Measurements from ENCODE around the gene SLC12A9.
"Not testable (repeated sequence)": the region's sequence is repeated elsewhere in the genome, so short reads cannot be mapped to it uniquely, and the experiment has no call there.

The SLC12A9 gene

DNA sequence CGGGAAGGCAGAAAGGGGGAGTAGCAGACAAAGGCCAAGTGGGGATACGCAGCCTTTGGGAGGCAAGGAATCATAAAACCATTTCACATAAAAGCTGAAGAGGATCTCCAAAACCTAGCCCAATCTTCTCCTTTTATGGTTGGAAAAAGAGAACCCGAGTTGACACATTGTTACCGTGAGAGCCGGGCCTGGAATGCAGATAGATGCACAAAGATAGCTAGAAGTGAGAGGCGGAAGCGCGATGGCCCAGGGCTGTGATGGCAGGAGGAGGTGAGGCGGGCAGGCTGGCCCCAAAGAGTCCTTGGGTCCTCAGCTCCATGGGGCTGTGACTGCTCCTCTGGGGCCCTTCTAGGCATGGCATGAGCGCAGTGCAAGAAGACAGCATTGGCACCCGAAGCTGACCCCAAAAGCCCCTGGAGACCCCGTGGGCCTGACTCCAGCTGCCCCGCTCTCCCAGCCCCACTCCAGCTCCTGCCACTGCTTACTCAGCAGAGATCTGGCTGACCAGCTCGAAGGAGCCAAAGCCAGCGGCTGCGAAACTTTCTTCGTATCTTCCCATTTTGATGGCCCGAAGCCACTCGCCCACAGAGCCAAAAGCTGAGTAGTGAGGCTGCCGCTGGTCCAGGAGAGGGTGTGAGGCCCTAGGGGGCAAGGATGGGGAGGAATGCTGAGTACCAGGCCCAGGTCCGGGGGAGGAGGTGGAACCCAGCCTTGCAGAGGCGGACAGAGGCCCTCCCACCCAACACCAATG lies 47.7 kb upstream of the SLC12A9 start:
- Histone ChIP-seq H3K36me3 (ENCODE audit: low read length) (no peaks in the 10 kb centered on the region), H4K20me1 (ENCODE audit: low read depth, low read length) (no peaks in the 10 kb centered on the region), H3K9ac (ENCODE audit: low read length) (no peak overlapping the region)

DNA sequence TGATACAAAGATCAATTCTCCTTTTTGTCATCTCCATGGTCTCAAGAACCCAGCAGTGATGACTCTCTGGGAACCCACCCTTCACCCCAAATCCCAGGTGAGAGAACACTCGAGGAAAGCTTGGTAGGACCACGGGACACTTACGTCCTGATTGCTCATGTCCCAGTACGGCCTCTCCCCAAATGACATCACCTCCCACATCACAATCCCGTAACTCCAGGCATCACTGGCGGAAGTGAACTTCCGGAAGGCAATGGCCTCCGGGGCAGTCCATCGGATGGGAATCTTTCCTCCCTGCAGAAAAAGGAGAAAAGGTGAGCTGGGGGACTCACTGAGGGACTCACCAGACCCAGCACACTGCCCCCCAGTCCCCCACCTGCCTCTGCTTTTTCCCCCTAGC lies 46.2 kb upstream of the SLC12A9 start:
- Histone ChIP-seq H4K20me1 (ENCODE audit: low read depth, low read length) (no peaks in the 10 kb centered on the region), H3K4me2 (ENCODE audit: low read depth, low read length, poor library complexity, severe bottlenecking) (no peak overlapping the region), H3K79me2 (ENCODE audit: insufficient read depth, low read length) (no peaks in the 10 kb centered on the region), H3K27ac (ENCODE audit: low read depth, low read length) (no peak overlapping the region), H3K9me3 (ENCODE audit: insufficient read depth, low read length) (no peaks in the 10 kb centered on the region), H2AFZ (ENCODE audit: low read depth, low read length, severe bottlenecking) (no peak overlapping the region), H3K27me3 (ENCODE audit: low read length) (no peaks in the 10 kb centered on the region), H3K4me3 (ENCODE audit: insufficient read depth, low read length, poor library complexity, severe bottlenecking) (no peak overlapping the region), H3K9me2 (replicated peaks; ENCODE audit: insufficient read depth, low read length) (no peaks in the 10 kb centered on the region), H3K9ac (ENCODE audit: low read length) (no peak overlapping the region), H3K36me3 (ENCODE audit: low read length) (no peaks in the 10 kb centered on the region), H3F3A (ENCODE audit: insufficient read depth) (no peaks in the 10 kb centered on the region)
- TF ChIP-seq EZH2phosphoT487 (conservative IDR thresholded peaks at IDR 0.05; ENCODE audit: low read length), result no peak
- TF ChIP-seq, protein P1, sequence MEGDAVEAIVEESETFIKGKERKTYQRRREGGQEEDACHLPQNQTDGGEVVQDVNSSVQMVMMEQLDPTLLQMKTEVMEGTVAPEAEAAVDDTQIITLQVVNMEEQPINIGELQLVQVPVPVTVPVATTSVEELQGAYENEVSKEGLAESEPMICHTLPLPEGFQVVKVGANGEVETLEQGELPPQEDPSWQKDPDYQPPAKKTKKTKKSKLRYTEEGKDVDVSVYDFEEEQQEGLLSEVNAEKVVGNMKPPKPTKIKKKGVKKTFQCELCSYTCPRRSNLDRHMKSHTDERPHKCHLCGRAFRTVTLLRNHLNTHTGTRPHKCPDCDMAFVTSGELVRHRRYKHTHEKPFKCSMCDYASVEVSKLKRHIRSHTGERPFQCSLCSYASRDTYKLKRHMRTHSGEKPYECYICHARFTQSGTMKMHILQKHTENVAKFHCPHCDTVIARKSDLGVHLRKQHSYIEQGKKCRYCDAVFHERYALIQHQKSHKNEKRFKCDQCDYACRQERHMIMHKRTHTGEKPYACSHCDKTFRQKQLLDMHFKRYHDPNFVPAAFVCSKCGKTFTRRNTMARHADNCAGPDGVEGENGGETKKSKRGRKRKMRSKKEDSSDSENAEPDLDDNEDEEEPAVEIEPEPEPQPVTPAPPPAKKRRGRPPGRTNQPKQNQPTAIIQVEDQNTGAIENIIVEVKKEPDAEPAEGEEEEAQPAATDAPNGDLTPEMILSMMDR (IDR thresholded peaks at IDR 0.05; ENCODE audit: insufficient read depth, low read length, poor library complexity, severe bottlenecking), result no peak

More for the DNA sequence above, 47.7 kb upstream of the SLC12A9 start:
- H3K9me2 ChIP-seq (replicated peaks; ENCODE audit: insufficient read depth, low read length), result no peaks in the 10 kb centered on the region
- no peaks in the 10 kb centered on the region for H3K27me3 ChIP-seq (ENCODE audit: low read length)
- no peak overlapping the region for H3K4me3 ChIP-seq (ENCODE audit: insufficient read depth, low read length, poor library complexity, severe bottlenecking)
- H3K9me3 ChIP-seq (ENCODE audit: insufficient read depth, low read length), result no peaks in the 10 kb centered on the region
- no peak overlapping the region for H3K4me2 ChIP-seq (ENCODE audit: low read depth, low read length, poor library complexity, severe bottlenecking)
- TF ChIP-seq EZH2phosphoT487 (conservative IDR thresholded peaks at IDR 0.05; ENCODE audit: low read length), result no peak
- TF ChIP-seq, protein P1 (IDR thresholded peaks at IDR 0.05; ENCODE audit: insufficient read depth, low read length, poor library complexity, severe bottlenecking), result no peak
- H2AFZ ChIP-seq (ENCODE audit: low read depth, low read length, severe bottlenecking), result no peak overlapping the region
- H3F3A ChIP-seq (ENCODE audit: insufficient read depth), result no peaks in the 10 kb centered on the region
- no peak overlapping the region for H3K27ac ChIP-seq (ENCODE audit: low read depth, low read length)
- no peaks in the 10 kb centered on the region for H3K79me2 ChIP-seq (ENCODE audit: insufficient read depth, low read length)

DNA sequence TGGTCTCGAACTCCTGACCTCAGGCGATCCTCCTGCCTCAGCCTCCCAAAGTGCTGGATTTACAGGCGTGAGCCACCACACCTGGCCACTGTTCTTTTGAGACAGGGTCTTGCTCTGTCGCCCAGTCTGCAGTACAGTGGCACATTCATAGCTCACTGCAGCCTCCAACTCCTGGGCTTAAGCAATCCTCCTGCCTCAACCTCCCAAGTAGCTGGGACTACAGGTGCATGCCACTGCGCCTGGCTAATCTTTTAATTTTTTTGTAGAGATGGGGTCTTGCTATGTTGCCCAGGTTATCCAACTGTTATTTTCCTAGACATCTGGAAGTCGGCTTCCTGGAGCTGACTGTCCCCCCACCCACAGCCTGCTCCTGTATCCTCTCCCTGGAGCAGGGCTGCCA lies 45.6 kb upstream of the SLC12A9 start:
- H3K9me2 ChIP-seq (replicated peaks; ENCODE audit: insufficient read depth, low read length); H3K4me2 ChIP-seq (ENCODE audit: low read depth, low read length, poor library complexity, severe bottlenecking); H4K20me1 ChIP-seq (ENCODE audit: low read depth, low read length); H3K27me3 ChIP-seq (ENCODE audit: low read length); H2AFZ ChIP-seq (ENCODE audit: low read depth, low read length, severe bottlenecking); H3K9me3 ChIP-seq (ENCODE audit: insufficient read depth, low read length); H3K9ac ChIP-seq (ENCODE audit: low read length); H3K27ac ChIP-seq (ENCODE audit: low read depth, low read length); H3K4me3 ChIP-seq (ENCODE audit: insufficient read depth, low read length, poor library complexity, severe bottlenecking); H3K36me3 ChIP-seq (ENCODE audit: low read length); H3K79me2 ChIP-seq (ENCODE audit: insufficient read depth, low read length); H3F3A ChIP-seq (ENCODE audit: insufficient read depth): not testable (repeated sequence)

DNA sequence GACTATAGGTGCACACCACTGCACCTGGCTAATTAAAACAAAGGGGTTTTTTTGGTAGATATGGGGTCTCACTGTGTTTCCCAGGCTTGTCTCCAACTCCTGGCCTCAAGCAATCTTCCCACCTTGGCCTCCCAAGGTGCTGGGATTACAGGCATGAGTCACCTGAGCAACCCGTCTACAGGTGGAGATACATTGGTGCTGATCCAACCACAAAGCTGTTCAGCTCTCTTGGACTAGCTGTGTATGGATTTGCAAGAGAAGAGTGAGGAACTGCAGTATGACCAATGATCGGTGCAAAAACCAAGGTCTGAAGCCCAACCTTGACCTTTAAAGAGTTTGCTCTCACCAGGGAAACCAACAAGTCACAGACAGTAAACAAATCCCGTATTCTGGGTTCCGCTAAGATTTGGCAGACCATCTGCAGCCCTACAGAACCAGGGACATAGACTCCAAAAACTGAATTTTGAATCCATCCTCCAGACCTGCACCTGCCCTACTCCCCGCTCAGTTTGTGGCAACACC lies 44.1 kb upstream of the SLC12A9 start:
- H3K4me2 ChIP-seq (ENCODE audit: low read depth, low read length, poor library complexity, severe bottlenecking), result no peak overlapping the region
- no peak overlapping the region for H2AFZ ChIP-seq (ENCODE audit: low read depth, low read length, severe bottlenecking)
- H3K9me3 ChIP-seq (ENCODE audit: insufficient read depth, low read length), result no peaks in the 10 kb centered on the region
- H3F3A ChIP-seq (ENCODE audit: insufficient read depth), result no peaks in the 10 kb centered on the region
- TF ChIP-seq, protein P1 (IDR thresholded peaks at IDR 0.05; ENCODE audit: insufficient read depth, low read length, poor library complexity, severe bottlenecking), result no peak
- TF ChIP-seq EZH2phosphoT487 (conservative IDR thresholded peaks at IDR 0.05; ENCODE audit: low read length), result no peak
- no peak overlapping the region for H3K9ac ChIP-seq (ENCODE audit: low read length)
- H3K4me3 ChIP-seq (ENCODE audit: insufficient read depth, low read length, poor library complexity, severe bottlenecking), result no peak overlapping the region
- no peaks in the 10 kb centered on the region for H3K27me3 ChIP-seq (ENCODE audit: low read length)
- no peaks in the 10 kb centered on the region for H3K79me2 ChIP-seq (ENCODE audit: insufficient read depth, low read length)
- H3K36me3 ChIP-seq (ENCODE audit: low read length), result no peaks in the 10 kb centered on the region
- H3K9me2 ChIP-seq (replicated peaks; ENCODE audit: insufficient read depth, low read length), result no peaks in the 10 kb centered on the region
- H3K27ac ChIP-seq (ENCODE audit: low read depth, low read length), result no peak overlapping the region
- no peaks in the 10 kb centered on the region for H4K20me1 ChIP-seq (ENCODE audit: low read depth, low read length)
